IMR-90 (cell line): Measurements from ENCODE around the gene PARVG. TPM values are rescaled to one million over a fixed set of nuclear protein-coding genes. Genes with fewer than 3 reads are reported as not detected.

Experiments used
- ATAC-seq: fragments of 200-7000 bp; cut with Tn5 transposase; 2 replicates; pipeline ENCODE4 v1.9.1; 2020; ENCODE audit warnings: low read depth, mild to moderate bottlenecking, moderate library complexity
- BruUV-seq: library from RNA; stranded (reverse); fragments of 400-500 nt; replicated peaks from 2 replicates; lab custom pipeline; 2021; lab: Mats Ljungman, UMichigan
- CTCF ChIA-PET: fragments of 300-600 bp; formaldehyde crosslinking; extraction: SDS; loops from one replicate; lab custom pipeline; 2021; ENCODE audit warnings: antibody characterized with exemption; lab: Yijun Ruan, JAX
- POLR2A ChIA-PET: fragments of 300-600 bp; sonication (Branson Sonifier 250); formaldehyde crosslinking; loops from one replicate; lab custom pipeline; 2022; ENCODE audit warnings: antibody characterized with exemption; ENCODE audit not compliant: unreplicated experiment; lab: Charles Lee
- DNase-seq: peaks from one replicate; pipeline ENCODE4 v3.0.0; 2013
- H2AFZ ChIP-seq: replicated peaks from 2 replicates; pipeline ENCODE3; 2013; ENCODE audit warnings: low read length, mild to moderate bottlenecking; ENCODE audit not compliant: poor library complexity
- H2AK5ac ChIP-seq: 2 replicates; pipeline ENCODE4 v1.6.1; 2013; ENCODE audit warnings: low read depth, low read length, inconsistent platforms
- H2AK9ac ChIP-seq: replicated peaks from 2 replicates; pipeline ENCODE3; 2013; ENCODE audit warnings: mild to moderate bottlenecking, low read depth, low read length, moderate library complexity; ENCODE audit not compliant: poor library complexity
- H2BK120ac ChIP-seq: 2 replicates; pipeline ENCODE4 v1.6.1; 2013; ENCODE audit warnings: low read depth, low read length, inconsistent platforms
- H2BK15ac ChIP-seq: 3 replicates; pipeline ENCODE4 v1.6.1; 2013; ENCODE audit warnings: low read depth, low read length, inconsistent platforms
- H2BK20ac ChIP-seq: 2 replicates; pipeline ENCODE4 v1.6.1; 2013; ENCODE audit warnings: low read depth, mild to moderate bottlenecking, inconsistent platforms, low read length, moderate library complexity
- H2BK5ac ChIP-seq: 2 replicates; pipeline ENCODE4 v1.6.1; 2013; ENCODE audit warnings: mild to moderate bottlenecking, low read depth, low read length, inconsistent platforms; ENCODE audit not compliant: poor library complexity, severe bottlenecking
- H3K14ac ChIP-seq: replicated peaks from 2 replicates; pipeline ENCODE4 v1.6.1; 2013; ENCODE audit warnings: low read depth, low read length, inconsistent platforms
- H3K18ac ChIP-seq: 2 replicates; pipeline ENCODE4 v1.6.1; 2013; ENCODE audit warnings: low read depth, low read length, control low read depth
- H3K23ac ChIP-seq: 2 replicates; pipeline ENCODE4 v1.6.1; 2013; ENCODE audit warnings: low read depth, low read length, inconsistent platforms
- H3K27ac ChIP-seq: 2 replicates; pipeline ENCODE4 v1.5.1; 2013; ENCODE audit warnings: mild to moderate bottlenecking, control low read depth, low read length; ENCODE audit not compliant: insufficient read depth
- H3K27me3 ChIP-seq: 2 replicates; pipeline ENCODE4 v1.6.1; 2013; ENCODE audit warnings: low read length; ENCODE audit not compliant: control insufficient read depth, insufficient read depth
- H3K36me3 ChIP-seq: 2 replicates; pipeline ENCODE4 v1.6.1; 2013; ENCODE audit warnings: low read length, mixed read lengths; ENCODE audit not compliant: control insufficient read depth, insufficient read depth
- H3K4ac ChIP-seq: 2 replicates; pipeline ENCODE4 v1.6.1; 2013; ENCODE audit warnings: low read depth, low read length, inconsistent platforms
- H3K4me1 ChIP-seq: 2 replicates; pipeline ENCODE4 v1.6.1; 2013; ENCODE audit warnings: low read length, mixed read lengths; ENCODE audit not compliant: control insufficient read depth, insufficient read depth
- H3K4me2 ChIP-seq: 2 replicates; pipeline ENCODE4 v1.6.1; 2013; ENCODE audit warnings: low read depth, mild to moderate bottlenecking, control low read depth, low read length, moderate library complexity
- H3K4me3 ChIP-seq: 2 replicates; pipeline ENCODE4 v1.5.1; 2013; ENCODE audit warnings: low read depth, mild to moderate bottlenecking, control low read depth, low read length, moderate library complexity; ENCODE audit not compliant: insufficient read depth
- H3K56ac ChIP-seq: 2 replicates; pipeline ENCODE4 v1.6.1; 2013; ENCODE audit warnings: low read length, inconsistent platforms; ENCODE audit not compliant: insufficient read depth; ENCODE audit errors: extremely low read depth
- H3K79me1 ChIP-seq, 2 experiments: 2 replicates each; pipeline ENCODE4 v1.6.1; 2013; ENCODE audit warnings: low read length in 2 of 2, inconsistent platforms in 1 of 2, low read depth in 1 of 2
- H3K9ac ChIP-seq: 2 replicates; pipeline ENCODE4 v1.6.1; 2013; ENCODE audit warnings: low read depth, low read length, control low read depth
- H3K9me1 ChIP-seq: 2 replicates; pipeline ENCODE4 v1.6.1; 2013; ENCODE audit warnings: low read length, inconsistent platforms; ENCODE audit not compliant: insufficient read depth
- H3K9me3 ChIP-seq: 2 replicates; pipeline ENCODE4 v1.6.1; 2013; ENCODE audit warnings: low read length; ENCODE audit not compliant: control insufficient read depth, insufficient read depth
- H4K20me1 ChIP-seq: 2 replicates; pipeline ENCODE4 v1.6.1; 2013; ENCODE audit warnings: low read length, inconsistent platforms; ENCODE audit not compliant: insufficient read depth
- H4K5ac ChIP-seq: 2 replicates; pipeline ENCODE4 v1.6.1; 2013; ENCODE audit warnings: mild to moderate bottlenecking, low read depth, low read length, control low read depth
- H4K8ac ChIP-seq, 2 experiments: 2 replicates each; pipeline ENCODE4 v1.6.1; 2013; ENCODE audit warnings: low read depth in 2 of 2, low read length in 2 of 2, control low read depth in 1 of 2, inconsistent platforms in 1 of 2
- H4K91ac ChIP-seq: 2 replicates; pipeline ENCODE4 v1.6.1; 2013; ENCODE audit warnings: low read depth, low read length, inconsistent platforms; ENCODE audit not compliant: insufficient read depth
- ELK1 ChIP-seq: fragments of 150-350 bp; IDR thresholded peaks from 2 replicates; pipeline ENCODE4 v1.6.1; 2016; ENCODE audit warnings: low read depth, mild to moderate bottlenecking, low read length, moderate library complexity, borderline replicate concordance
- MAZ ChIP-seq: IDR thresholded peaks from 2 replicates; pipeline ENCODE4 v1.6.1; 2012; ENCODE audit warnings: low read depth, mild to moderate bottlenecking, low read length, improper control_type of control experiment, moderate library complexity, borderline replicate concordance
- POLR2A ChIP-seq: IDR thresholded peaks from 2 replicates; pipeline ENCODE4 v1.6.1; 2012; ENCODE audit warnings: mild to moderate bottlenecking, low read depth, low read length
- WGBS, 2 experiments: methylation state at CpG; one replicate each; pipeline versions ENCODE4 v1.1.5 to v1.1.7; 2013; ENCODE audit warnings: missing lambda C conversion rate in 2 of 2; ENCODE audit not compliant: insufficient read length in 1 of 2; ENCODE audit errors: extremely low coverage in 2 of 2; 5-methylcytosine and 5-hydroxymethylcytosine counted together
- dilution Hi-C: fragments of 300-500 bp; cut with HindIII; formaldehyde crosslinking; loops from one replicate; pipeline ENCODE4 v1.14.3; 2018; ENCODE audit warnings: low sequenced_read_pairs; ENCODE audit not compliant: unreplicated experiment
- in situ Hi-C: fragments of 300-500 bp; cut with MboI; formaldehyde crosslinking; loops from 3 replicates; pipeline ENCODE4 v1.14.3; 2019; ENCODE audit warnings: low sequenced_read_pairs, inconsistent platforms, mixed read lengths
- intact Hi-C: fragments of 100-400 bp; cut with micrococcal nuclease; formaldehyde crosslinking; loops from 2 replicates; pipeline ENCODE4 v1.10.0; 2022
- polyA plus RNA-seq, 3 experiments: library from polyadenylated mRNA; depleted of rRNA; stranded (reverse); fragments of >200 nt; gene quantifications; 2 replicates each; pipeline ENCODE4 v1.2.3, GENCODE V29; 2012; ENCODE audit warnings: low replicate concordance in 1 of 3
- total RNA-seq: library from RNA; depleted of rRNA; stranded (reverse); fragments of >200 nt; gene quantifications from 2 replicates; pipeline ENCODE4 v1.2.3, GENCODE V29; 2012

PARVG gene
- total and polyA plus RNA-seq, 2 of the 4 experiments (the other 2 are of a cell fraction) = not detected

GRCh38 chr22:44164031-44164430 lies 16.7 kb upstream of the PARVG start:
- H2AFZ ChIP-seq = no peak overlapping the region
- no peak overlapping the region for H3K4ac ChIP-seq
- no TSS peak for BruUV-seq
- no peak overlapping the region for H4K91ac ChIP-seq
- WGBS, 2 experiments = 84% methylated on average over 6 of the region's 11 CpGs; no CpG with 5 or more reads in 1 of the 2 experiments
- H2BK20ac ChIP-seq = no peak overlapping the region
- dilution Hi-C loops = no loop called here
- no peaks in the 10 kb centered on the region for H4K20me1 ChIP-seq
- no peak overlapping the region for H2BK120ac ChIP-seq
- H2AK9ac ChIP-seq = no peak overlapping the region
- TF ChIP-seq POLR2A (no peak), MAZ (no peak), ELK1 (no peak)
- no peak overlapping the region for H4K5ac ChIP-seq
- no peak overlapping the region for H4K8ac ChIP-seq
- H3K9me3 ChIP-seq = no peaks in the 10 kb centered on the region
- H3K9me1 ChIP-seq = no peaks in the 10 kb centered on the region
- H3K9ac ChIP-seq = no peak overlapping the region
- DNase-seq = no peak
- peaks cover 3% of the 10 kb centered on the region; the same call in 1 of the 2 replicates for H3K36me3 ChIP-seq
- H2AK5ac ChIP-seq = no peak overlapping the region
- intact Hi-C loops = no loop called here
- no peak overlapping the region for H3K18ac ChIP-seq
- POLR2A ChIA-PET = interaction anchor here (0.6 kb wide), 1 partner anchor 375 kb away, joined by 4 read pairs; no protein-coding TSS in a partner anchor
- H3K14ac ChIP-seq = no peak overlapping the region
- H2BK5ac ChIP-seq = no peak overlapping the region
- H3K4me1 ChIP-seq = no peaks in the 10 kb centered on the region
- CTCF ChIA-PET = no interaction called here
- no peak overlapping the region for H3K23ac ChIP-seq
- H3K27ac ChIP-seq = no peak overlapping the region
- in situ Hi-C loops = no loop called here
- H3K4me2 ChIP-seq = no peak overlapping the region
- no peaks in the 10 kb centered on the region for H3K79me1 ChIP-seq
- H3K56ac ChIP-seq = no peak overlapping the region
- H3K4me3 ChIP-seq = no peak overlapping the region
- ATAC-seq = no peak
- H2BK15ac ChIP-seq = no peak overlapping the region
- H3K27me3 ChIP-seq = no peaks in the 10 kb centered on the region
